Measurements from ENCODE around the gene ERP27.

Gene ERP27

DNA sequence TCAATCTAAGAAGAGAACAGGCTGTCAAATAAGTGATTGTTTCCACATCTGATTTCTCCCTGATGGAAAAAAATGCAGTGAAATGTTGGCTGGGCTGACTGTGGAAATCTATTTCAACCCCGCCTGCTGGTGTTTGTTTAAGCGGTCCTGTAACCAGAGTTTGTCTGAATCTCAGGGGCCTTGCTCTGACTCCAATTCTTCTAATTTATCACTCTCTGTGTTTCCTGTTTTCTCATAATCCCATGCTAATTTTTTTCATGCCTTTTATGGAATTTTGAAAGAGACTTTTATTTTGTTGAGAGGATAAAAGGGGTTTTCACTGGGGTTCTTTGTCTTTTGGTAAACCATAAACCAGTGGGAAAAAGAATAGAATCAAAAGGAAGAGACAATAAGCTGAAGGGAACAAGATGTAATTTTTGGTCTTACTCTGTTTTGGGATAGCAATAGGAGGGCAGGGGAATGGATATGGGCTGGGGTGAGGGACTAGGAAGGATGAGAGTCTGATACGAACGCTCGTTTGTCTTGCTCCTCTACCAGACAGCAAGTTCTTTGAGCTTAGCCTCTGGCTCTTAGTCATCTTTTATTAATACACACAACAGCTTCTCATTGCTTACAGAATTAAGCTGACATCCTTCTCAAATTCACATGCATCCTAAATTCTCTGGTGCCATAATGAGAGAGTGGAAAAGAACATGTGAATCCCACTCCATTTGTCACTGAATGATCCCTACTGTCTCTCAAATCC, 44.7 kb downstream of the ERP27 start:
- peaks cover 4% of the 10 kb centered on the region for H3K4me1 ChIP-seq (ENCODE audit: insufficient read depth, low read length)

GRCh38 chr12:14892726-14893505, 45.4 kb downstream of the ERP27 start:
- Histone ChIP-seq H3K9me3 (ENCODE audit: insufficient read depth, low read depth, low read length) (no peaks in the 10 kb centered on the region), H3K9ac (ENCODE audit: low read depth, low read length) (no peak overlapping the region), H3K4me1 (ENCODE audit: insufficient read depth, low read length) (peaks cover 4% of the 10 kb centered on the region), H3K27me3 (ENCODE audit: insufficient read depth, low read length) (no peaks in the 10 kb centered on the region), H3K4me3 (ENCODE audit: low read length) (no peak overlapping the region), H3K36me3 (ENCODE audit: insufficient read depth, low read depth, low read length) (no peaks in the 10 kb centered on the region), H3K27ac (ENCODE audit: low read length) (no peak overlapping the region)

More for the DNA sequence above, 44.7 kb downstream of the ERP27 start:
- H3K9me3 ChIP-seq (ENCODE audit: insufficient read depth, low read depth, low read length), result no peaks in the 10 kb centered on the region
- no peak overlapping the region for H3K27ac ChIP-seq (ENCODE audit: low read length)
- no peaks in the 10 kb centered on the region for H3K27me3 ChIP-seq (ENCODE audit: insufficient read depth, low read length)
- H3K9ac ChIP-seq (ENCODE audit: low read depth, low read length), result no peak overlapping the region
- H3K36me3 ChIP-seq (ENCODE audit: insufficient read depth, low read depth, low read length), result no peaks in the 10 kb centered on the region
- no peak overlapping the region for H3K4me3 ChIP-seq (ENCODE audit: low read length)

GRCh38 chr12:14890701-14891100, 47.6 kb downstream of the ERP27 start:
- Histone ChIP-seq H3K36me3 (ENCODE audit: insufficient read depth, low read depth, low read length) (no peaks in the 10 kb centered on the region), H3K9me3 (ENCODE audit: insufficient read depth, low read depth, low read length) (no peaks in the 10 kb centered on the region), H3K4me3 (ENCODE audit: low read length) (no peak overlapping the region), H3K27ac (ENCODE audit: low read length) (no peak overlapping the region), H3K9ac (ENCODE audit: low read depth, low read length) (no peak overlapping the region), H3K27me3 (ENCODE audit: insufficient read depth, low read length) (no peaks in the 10 kb centered on the region), H3K4me1 (ENCODE audit: insufficient read depth, low read length) (peaks cover 4% of the 10 kb centered on the region)

GRCh38 chr12:14886271-14886670, 52.1 kb downstream of the ERP27 start:
- Histone ChIP-seq H3K36me3 (ENCODE audit: insufficient read depth, low read depth, low read length) (no peaks in the 10 kb centered on the region), H3K27ac (ENCODE audit: low read length) (no peak overlapping the region), H3K4me1 (ENCODE audit: insufficient read depth, low read length) (peaks cover 2% of the 10 kb centered on the region), H3K4me3 (ENCODE audit: low read length) (no peak overlapping the region), H3K9ac (ENCODE audit: low read depth, low read length) (no peak overlapping the region), H3K27me3 (ENCODE audit: insufficient read depth, low read length) (no peaks in the 10 kb centered on the region), H3K9me3 (ENCODE audit: insufficient read depth, low read depth, low read length) (no peaks in the 10 kb centered on the region)

GRCh38 chr12:14885718-14886221, 52.6 kb downstream of the ERP27 start, which contains the start of gene MGP:
Gene MGP, minus strand, starts transcription at chr12:14885854. Its CDS starts 63 bp downstream, at chr12:14885791.
- H3K4me3 ChIP-seq (ENCODE audit: low read length), result no peak within 1 kb of the TSS
- H3K9ac ChIP-seq (ENCODE audit: low read depth, low read length), result no peak within 1 kb of the TSS
- no peak within 1 kb of the TSS for H3K27ac ChIP-seq (ENCODE audit: low read length)
- no peaks in the 10 kb centered on the region for H3K27me3 ChIP-seq (ENCODE audit: insufficient read depth, low read length)
- no peaks in the 10 kb centered on the region for H3K36me3 ChIP-seq (ENCODE audit: insufficient read depth, low read depth, low read length)
- H3K9me3 ChIP-seq (ENCODE audit: insufficient read depth, low read depth, low read length), result no peaks in the 10 kb centered on the region
- no peaks in the 10 kb centered on the region for H3K4me1 ChIP-seq (ENCODE audit: insufficient read depth, low read length)

DNA sequence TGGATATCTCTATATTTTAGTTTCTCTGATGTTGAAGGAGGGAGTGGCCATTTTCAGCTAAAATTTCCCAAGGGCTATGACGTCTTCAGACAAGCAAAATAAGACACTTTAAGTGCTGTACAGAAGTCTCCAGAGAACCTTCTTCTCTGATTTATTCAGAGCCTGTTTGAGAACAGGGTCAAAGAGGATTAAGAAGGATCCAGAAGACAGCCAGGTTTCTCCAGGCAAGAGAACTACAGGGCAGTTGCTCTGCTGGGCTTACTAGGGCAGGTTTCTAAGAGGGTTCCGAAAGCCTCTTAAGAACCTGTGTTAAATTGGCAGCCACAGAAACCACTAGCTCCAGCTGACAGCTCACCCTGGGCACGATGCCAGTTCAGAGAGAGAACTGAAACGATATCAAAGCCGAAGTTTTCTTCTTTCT, 53.9 kb downstream of the ERP27 start:
- Histone ChIP-seq H3K27me3 (ENCODE audit: insufficient read depth, low read length) (no peaks in the 10 kb centered on the region), H3K36me3 (ENCODE audit: insufficient read depth, low read depth, low read length) (no peaks in the 10 kb centered on the region), H3K4me1 (ENCODE audit: insufficient read depth, low read length) (no peaks in the 10 kb centered on the region), H3K4me3 (ENCODE audit: low read length) (no peak overlapping the region), H3K9ac (ENCODE audit: low read depth, low read length) (no peak overlapping the region), H3K9me3 (ENCODE audit: insufficient read depth, low read depth, low read length) (no peaks in the 10 kb centered on the region), H3K27ac (ENCODE audit: low read length) (no peak overlapping the region)

DNA sequence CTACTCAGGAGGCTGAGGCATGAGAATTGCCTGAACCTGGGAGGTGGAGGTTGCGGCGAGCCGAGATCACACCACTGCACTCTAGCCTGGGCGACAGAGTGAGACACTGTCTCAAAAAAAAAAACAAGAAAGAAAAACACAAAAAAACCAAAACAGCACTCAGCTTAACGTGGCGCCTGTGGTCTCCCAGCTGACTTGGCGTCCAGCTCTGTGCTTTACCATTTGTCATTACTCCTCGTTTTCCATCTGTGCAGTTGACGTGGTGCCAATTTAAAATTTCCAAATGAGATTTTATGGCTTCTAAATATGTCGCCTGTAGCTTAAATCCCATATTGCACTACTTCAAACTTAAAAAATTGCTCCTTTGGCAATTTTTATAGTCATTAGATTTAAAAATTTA, 54.7 kb downstream of the ERP27 start:
- Histone ChIP-seq H3K9ac (ENCODE audit: low read depth, low read length) (no peak overlapping the region), H3K4me1 (ENCODE audit: insufficient read depth, low read length) (no peaks in the 10 kb centered on the region), H3K36me3 (ENCODE audit: insufficient read depth, low read depth, low read length) (no peaks in the 10 kb centered on the region), H3K27me3 (ENCODE audit: insufficient read depth, low read length) (no peaks in the 10 kb centered on the region), H3K9me3 (ENCODE audit: insufficient read depth, low read depth, low read length) (no peaks in the 10 kb centered on the region), H3K4me3 (ENCODE audit: low read length) (no peak overlapping the region), H3K27ac (ENCODE audit: low read length) (no peak overlapping the region)

GRCh38 chr12:14880890-14881453, 57.4 kb downstream of the ERP27 start:
- Histone ChIP-seq H3K27me3 (ENCODE audit: insufficient read depth, low read length) (no peaks in the 10 kb centered on the region), H3K4me3 (ENCODE audit: low read length) (no peak overlapping the region), H3K9ac (ENCODE audit: low read depth, low read length) (no peak overlapping the region), H3K36me3 (ENCODE audit: insufficient read depth, low read depth, low read length) (no peaks in the 10 kb centered on the region), H3K27ac (ENCODE audit: low read length) (no peak overlapping the region), H3K9me3 (ENCODE audit: insufficient read depth, low read depth, low read length) (no peaks in the 10 kb centered on the region), H3K4me1 (ENCODE audit: insufficient read depth, low read length) (no peaks in the 10 kb centered on the region)

DNA sequence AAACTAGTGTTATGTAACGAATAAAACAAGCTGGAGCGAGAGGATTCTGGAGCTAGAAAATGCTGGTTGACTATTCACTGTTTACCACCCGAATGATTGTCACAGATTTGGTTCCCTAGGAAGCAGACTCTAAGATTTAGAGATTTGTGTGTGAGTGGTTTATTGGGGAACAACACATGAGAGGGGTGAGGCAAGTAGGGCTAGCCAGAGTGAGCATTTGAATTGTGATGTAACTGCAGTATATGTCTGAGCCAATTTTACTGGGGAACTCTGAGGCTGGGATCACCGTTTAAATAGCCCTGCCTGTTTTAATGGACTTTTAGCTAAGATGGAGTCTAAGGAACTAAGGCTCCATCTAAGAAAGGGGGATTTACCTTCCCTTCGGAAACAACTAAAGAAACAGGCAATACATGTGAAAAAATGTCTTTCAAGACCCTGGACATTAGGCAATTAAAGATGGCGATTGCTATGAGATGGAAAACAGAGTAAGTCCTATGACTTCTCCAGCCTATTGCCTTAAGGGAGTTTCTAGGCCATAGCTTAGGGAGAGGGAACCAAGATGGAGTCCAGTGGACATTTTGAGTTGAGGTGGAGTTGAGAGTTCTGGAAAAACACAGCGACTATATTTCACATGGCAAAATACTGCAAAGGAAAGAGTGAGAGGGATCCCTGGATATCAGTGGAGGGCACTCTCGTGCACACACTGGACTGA, 59.0 kb downstream of the ERP27 start:
- no peaks in the 10 kb centered on the region for H3K9me3 ChIP-seq (ENCODE audit: insufficient read depth, low read depth, low read length)
- no peaks in the 10 kb centered on the region for H3K36me3 ChIP-seq (ENCODE audit: insufficient read depth, low read depth, low read length)
- H3K27ac ChIP-seq (ENCODE audit: low read length), result no peak overlapping the region
- H3K4me1 ChIP-seq (ENCODE audit: insufficient read depth, low read length), result no peaks in the 10 kb centered on the region
- no peaks in the 10 kb centered on the region for H3K27me3 ChIP-seq (ENCODE audit: insufficient read depth, low read length)
- no peak overlapping the region for H3K9ac ChIP-seq (ENCODE audit: low read depth, low read length)
- H3K4me3 ChIP-seq (ENCODE audit: low read length), result no peak overlapping the region

DNA sequence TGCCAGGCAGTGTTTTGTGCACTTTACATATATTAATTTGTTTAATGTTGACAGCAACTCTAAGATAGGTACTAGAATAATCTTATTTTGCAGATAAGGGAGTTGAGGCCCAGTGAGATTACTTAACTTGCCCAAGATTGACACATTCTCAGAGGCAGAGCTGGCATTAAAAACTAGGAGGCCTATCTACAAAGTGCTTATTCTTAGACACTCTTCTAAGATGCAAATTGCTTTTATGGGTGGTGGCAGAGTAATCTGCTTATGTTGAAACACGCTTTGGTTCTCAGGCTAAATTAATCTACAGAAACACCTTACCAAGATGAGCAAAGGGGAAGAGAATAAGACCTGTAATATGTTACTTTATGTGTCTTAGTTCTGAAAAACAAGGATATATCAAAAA, 59.8 kb downstream of the ERP27 start:
- no peak overlapping the region for H3K4me3 ChIP-seq (ENCODE audit: low read length)
- H3K36me3 ChIP-seq (ENCODE audit: insufficient read depth, low read depth, low read length), result no peaks in the 10 kb centered on the region
- no peaks in the 10 kb centered on the region for H3K4me1 ChIP-seq (ENCODE audit: insufficient read depth, low read length)
- H3K27me3 ChIP-seq (ENCODE audit: insufficient read depth, low read length), result no peaks in the 10 kb centered on the region
- no peak overlapping the region for H3K9ac ChIP-seq (ENCODE audit: low read depth, low read length)
- H3K9me3 ChIP-seq (ENCODE audit: insufficient read depth, low read depth, low read length), result no peaks in the 10 kb centered on the region
- H3K27ac ChIP-seq (ENCODE audit: low read length), result no peak overlapping the region

GRCh38 chr12:14876833-14877232, 61.5 kb downstream of the ERP27 start:
- H3K27me3 ChIP-seq (ENCODE audit: insufficient read depth, low read length), result no peaks in the 10 kb centered on the region
- no peak overlapping the region for H3K4me3 ChIP-seq (ENCODE audit: low read length)
- H3K4me1 ChIP-seq (ENCODE audit: insufficient read depth, low read length), result no peaks in the 10 kb centered on the region
- no peaks in the 10 kb centered on the region for H3K36me3 ChIP-seq (ENCODE audit: insufficient read depth, low read depth, low read length)
- H3K9ac ChIP-seq (ENCODE audit: low read depth, low read length), result no peak overlapping the region
- H3K27ac ChIP-seq (ENCODE audit: low read length), result no peak overlapping the region
- H3K9me3 ChIP-seq (ENCODE audit: insufficient read depth, low read depth, low read length), result no peaks in the 10 kb centered on the region

Measured in iPS-20b (cell line).